ENCODE measurements around the gene TGM6.

- TF ChIP-seq CTCF (IDR thresholded peaks at IDR 0.05; ENCODE audit: poor library complexity, severe bottlenecking) = no peak
- no peak for TF ChIP-seq TAF1 (IDR thresholded peaks at IDR 0.05; ENCODE audit: low read depth)
- TF ChIP-seq EZH2 (IDR thresholded peaks at IDR 0.05; ENCODE audit: borderline replicate concordance, insufficient read depth, low read length, poor library complexity, severe bottlenecking) = no peak
Observed at GRCh38 chr20:2405693-2406065, 25.0 kb downstream of the TGM6 start.
